Duodenal mucosa (tissue), 2 donors: Measurements from ENCODE around the gene CYLD.

Experiments used
- H3K27ac ChIP-seq: one replicate; pipeline ENCODE4 v1.7.0; 2013; ENCODE audit warnings: low read depth, low read length
- H3K27me3 ChIP-seq, 2 donors: one replicate each; pipeline ENCODE4 v1.7.0; 2013; ENCODE audit warnings: low read length in 2 of 2, control low read depth in 1 of 2; ENCODE audit not compliant: insufficient read depth in 2 of 2, control insufficient read depth in 1 of 2
- H3K36me3 ChIP-seq, 2 donors: one replicate each; pipeline ENCODE4 v1.7.0; 2013; ENCODE audit warnings: low read length in 2 of 2, control low read depth in 1 of 2; ENCODE audit not compliant: insufficient read depth in 2 of 2, control insufficient read depth in 1 of 2
- H3K4me1 ChIP-seq, 2 donors: one replicate each; pipeline ENCODE4 v1.7.0; 2013; ENCODE audit warnings: low read length in 2 of 2, control low read depth in 1 of 2; ENCODE audit not compliant: insufficient read depth in 2 of 2, control insufficient read depth in 1 of 2
- H3K4me3 ChIP-seq, 2 donors: one replicate each; pipeline ENCODE4 v1.7.0; 2013; ENCODE audit warnings: low read length in 2 of 2, low read depth in 1 of 2
- H3K9ac ChIP-seq, 2 donors: one replicate each; pipeline ENCODE4 v1.7.0; 2013; ENCODE audit warnings: low read length in 2 of 2, low read depth in 1 of 2
- H3K9me3 ChIP-seq, 2 donors: one replicate each; pipeline ENCODE4 v1.7.0; 2013; ENCODE audit warnings: low read length in 2 of 2, control low read depth in 1 of 2; ENCODE audit not compliant: control insufficient read depth in 1 of 2

Gene CYLD

DNA sequence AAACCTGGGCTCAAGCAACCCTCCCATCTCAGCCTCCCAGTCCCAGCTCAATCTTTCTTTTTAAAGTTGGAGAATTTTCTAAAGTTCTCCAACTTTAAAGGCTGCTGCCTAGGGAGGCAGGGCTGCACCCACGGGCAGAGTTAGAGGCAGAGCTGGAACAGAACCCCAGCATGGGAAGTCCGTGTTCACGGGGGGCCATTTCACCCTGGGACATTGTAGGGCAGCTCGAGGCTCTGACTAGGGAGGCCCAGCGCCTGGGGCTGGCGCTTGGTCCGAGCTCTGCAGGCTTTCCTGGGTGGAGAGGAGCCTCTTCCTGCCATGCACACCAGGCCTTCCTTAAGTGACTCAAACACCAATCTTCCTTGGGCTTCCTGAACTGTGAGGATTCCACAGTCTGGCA lies 70.2 kb downstream of the CYLD start:
- Histone ChIP-seq H3K9me3 (no peaks in the 10 kb centered on the region), H3K4me1 (no peaks in the 10 kb centered on the region), H3K27me3 (no peaks in the 10 kb centered on the region), H3K27ac (no peak overlapping the region), H3K36me3 (no peaks in the 10 kb centered on the region), H3K4me3 (no peak overlapping the region), H3K9ac (no peak overlapping the region)

DNA sequence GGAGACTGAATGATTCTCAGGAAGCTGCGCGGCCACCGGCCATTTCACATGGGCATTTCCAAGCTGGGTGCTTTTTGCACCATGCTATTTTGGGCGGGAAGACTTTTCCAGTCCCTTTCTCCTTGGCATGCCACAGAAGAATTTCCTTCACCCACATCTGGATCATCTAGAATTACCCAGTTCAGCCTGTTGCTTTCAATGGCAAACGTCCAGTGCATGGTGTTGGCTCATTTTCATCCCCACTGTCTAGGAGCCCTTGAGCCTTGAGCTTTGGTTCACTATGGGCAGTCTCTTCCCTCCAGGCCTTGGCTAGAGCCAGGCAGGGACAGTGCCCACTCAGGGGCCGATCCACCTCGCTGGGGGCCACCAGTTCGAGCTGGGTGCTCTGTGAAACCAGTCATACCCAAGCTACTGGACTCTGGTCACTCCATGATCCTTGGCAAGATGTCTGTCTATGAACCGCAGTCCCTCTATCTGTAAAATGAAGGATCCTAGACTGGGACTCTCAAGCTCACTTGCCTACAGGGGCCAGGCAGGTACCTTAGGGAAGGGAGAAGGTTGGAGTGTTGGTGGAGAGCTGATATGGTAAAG lies 71.1 kb downstream of the CYLD start:
- Histone ChIP-seq H3K27me3 (no peaks in the 10 kb centered on the region), H3K36me3 (no peaks in the 10 kb centered on the region), H3K4me3 (no peak overlapping the region), H3K9me3 (no peaks in the 10 kb centered on the region), H3K4me1 (no peaks in the 10 kb centered on the region), H3K27ac (no peak overlapping the region), H3K9ac (no peak overlapping the region)

DNA sequence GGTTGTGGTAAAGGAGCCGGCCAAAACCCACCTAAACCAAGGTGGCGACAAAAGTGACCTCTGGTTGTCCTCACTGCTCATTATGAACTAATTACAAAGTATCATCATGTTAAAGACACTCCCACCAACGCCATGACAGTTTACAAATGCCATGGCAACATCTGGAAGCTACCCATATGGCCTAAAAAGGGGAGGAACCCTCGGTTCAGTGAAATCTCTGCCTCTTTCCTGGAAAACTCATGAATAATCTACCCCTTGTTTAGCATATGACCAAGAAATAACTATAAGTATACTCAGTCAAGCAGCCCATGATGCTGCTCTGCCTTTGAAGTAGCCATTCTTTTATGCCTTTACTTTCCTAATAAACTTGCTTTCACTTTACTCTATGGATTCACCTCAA lies 72.2 kb downstream of the CYLD start:
- no peaks in the 10 kb centered on the region for H3K27me3 ChIP-seq
- H3K9ac ChIP-seq, result no peak overlapping the region
- H3K4me3 ChIP-seq, result no peak overlapping the region
- no peaks in the 10 kb centered on the region for H3K4me1 ChIP-seq
- no peaks in the 10 kb centered on the region for H3K9me3 ChIP-seq
- H3K27ac ChIP-seq, result no peak overlapping the region
- H3K36me3 ChIP-seq, result no peaks in the 10 kb centered on the region

DNA sequence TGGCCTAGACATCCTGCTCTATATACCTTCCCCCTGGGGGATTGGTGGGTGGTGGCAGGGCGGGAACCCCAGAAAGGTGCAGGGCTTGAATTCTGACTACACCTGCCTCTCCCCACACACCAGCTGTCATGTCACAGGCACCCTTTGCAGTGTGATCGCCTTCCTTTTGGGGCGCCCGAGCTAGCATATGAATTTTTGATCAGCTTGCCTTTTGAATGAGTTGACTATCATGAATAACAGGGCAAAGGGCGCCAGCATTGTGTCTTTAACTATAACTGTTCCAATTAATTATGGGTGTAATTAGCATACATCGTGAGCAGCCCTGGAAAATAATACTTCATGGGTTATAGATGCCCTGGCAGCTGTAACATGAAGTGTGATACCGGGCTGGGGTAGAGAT lies 72.7 kb downstream of the CYLD start:
- Histone ChIP-seq H3K9ac (no peak overlapping the region), H3K4me1 (no peaks in the 10 kb centered on the region), H3K27ac (no peak overlapping the region), H3K36me3 (no peaks in the 10 kb centered on the region), H3K4me3 (no peak overlapping the region), H3K27me3 (no peaks in the 10 kb centered on the region), H3K9me3 (no peaks in the 10 kb centered on the region)

DNA sequence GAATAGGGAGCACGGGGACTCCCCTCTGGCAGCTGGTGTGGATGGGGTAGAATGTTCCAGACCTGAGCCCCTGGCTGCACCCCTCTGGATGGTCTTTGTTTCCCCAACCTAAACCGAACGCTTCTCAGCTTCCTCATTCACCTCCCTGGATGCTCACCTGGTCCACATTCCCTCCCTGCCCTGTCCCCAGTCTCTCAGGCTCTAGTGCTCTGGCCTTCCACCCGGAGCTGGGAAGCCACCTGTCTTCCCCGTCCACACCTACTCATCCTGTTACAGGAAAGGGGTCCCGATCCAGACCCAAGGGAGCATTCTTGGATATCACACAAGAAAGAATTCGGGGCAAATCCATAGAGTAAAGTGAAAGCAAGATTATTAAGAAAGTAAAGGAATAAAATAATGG lies 73.5 kb downstream of the CYLD start:
- no peaks in the 10 kb centered on the region for H3K27me3 ChIP-seq
- no peak overlapping the region for H3K9ac ChIP-seq
- H3K4me3 ChIP-seq, result no peak overlapping the region
- no peaks in the 10 kb centered on the region for H3K4me1 ChIP-seq
- no peaks in the 10 kb centered on the region for H3K9me3 ChIP-seq
- no peak overlapping the region for H3K27ac ChIP-seq
- H3K36me3 ChIP-seq, result no peaks in the 10 kb centered on the region

DNA sequence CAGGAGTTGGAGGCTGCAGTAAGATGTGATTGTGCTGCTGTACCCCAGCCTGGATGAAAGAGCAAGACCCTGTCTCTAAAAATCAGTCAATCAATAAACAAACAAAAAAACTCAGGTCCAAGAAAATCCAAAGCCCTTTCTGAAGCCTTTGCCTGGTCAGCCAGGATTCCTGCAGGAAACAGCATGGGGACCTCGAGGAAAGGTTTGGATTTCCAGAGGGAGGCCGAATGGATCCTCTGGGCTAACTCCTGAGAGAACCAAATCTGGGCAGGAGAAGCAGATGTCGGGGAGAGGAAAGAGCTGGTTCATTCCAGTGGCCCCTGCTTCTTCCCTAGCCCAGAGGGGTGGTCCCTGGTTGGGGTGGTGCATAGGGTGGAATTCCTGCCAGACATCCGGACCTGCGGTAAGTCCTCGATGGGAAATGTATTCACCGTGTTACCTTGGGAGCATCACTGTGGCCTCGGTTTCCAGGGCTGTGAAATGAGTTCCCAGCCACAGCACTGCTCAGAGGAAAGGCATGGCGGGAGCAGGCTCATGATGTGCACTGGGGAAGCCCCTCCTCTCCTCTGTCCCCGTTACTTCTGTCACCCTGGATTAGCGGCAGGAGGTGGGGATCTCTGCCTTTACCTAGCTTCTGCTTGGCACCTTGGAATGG lies 75.1 kb downstream of the CYLD start:
- H3K27me3 ChIP-seq, result no peaks in the 10 kb centered on the region
- H3K27ac ChIP-seq, result no peak overlapping the region
- no peak overlapping the region for H3K4me3 ChIP-seq
- H3K36me3 ChIP-seq, result no peaks in the 10 kb centered on the region
- no peak overlapping the region for H3K9ac ChIP-seq
- no peaks in the 10 kb centered on the region for H3K4me1 ChIP-seq
- no peaks in the 10 kb centered on the region for H3K9me3 ChIP-seq

DNA sequence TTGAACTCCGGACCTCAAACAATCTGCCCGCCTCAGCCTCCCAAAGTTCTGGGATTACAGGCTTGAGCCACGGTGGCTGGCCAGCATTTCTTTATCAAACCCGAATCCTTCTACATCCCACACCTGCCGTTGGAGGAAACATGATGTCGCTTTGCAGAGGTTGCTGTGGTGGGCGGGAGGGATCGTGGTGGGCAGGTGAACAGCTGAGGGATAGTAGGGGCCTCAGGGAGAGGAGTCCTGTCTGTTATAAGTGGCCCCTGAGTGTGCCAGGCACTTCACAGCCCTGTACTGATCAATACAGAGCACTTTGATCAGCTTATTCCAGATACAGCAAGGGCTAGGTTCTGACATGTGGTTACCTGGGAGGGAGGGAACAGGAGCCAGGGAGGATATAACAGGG lies 76.5 kb downstream of the CYLD start:
- Histone ChIP-seq H3K4me1 (no peaks in the 10 kb centered on the region), H3K9me3 (no peaks in the 10 kb centered on the region), H3K9ac (no peak overlapping the region), H3K27me3 (no peaks in the 10 kb centered on the region), H3K4me3 (no peak overlapping the region), H3K36me3 (no peaks in the 10 kb centered on the region), H3K27ac (no peak overlapping the region)

DNA sequence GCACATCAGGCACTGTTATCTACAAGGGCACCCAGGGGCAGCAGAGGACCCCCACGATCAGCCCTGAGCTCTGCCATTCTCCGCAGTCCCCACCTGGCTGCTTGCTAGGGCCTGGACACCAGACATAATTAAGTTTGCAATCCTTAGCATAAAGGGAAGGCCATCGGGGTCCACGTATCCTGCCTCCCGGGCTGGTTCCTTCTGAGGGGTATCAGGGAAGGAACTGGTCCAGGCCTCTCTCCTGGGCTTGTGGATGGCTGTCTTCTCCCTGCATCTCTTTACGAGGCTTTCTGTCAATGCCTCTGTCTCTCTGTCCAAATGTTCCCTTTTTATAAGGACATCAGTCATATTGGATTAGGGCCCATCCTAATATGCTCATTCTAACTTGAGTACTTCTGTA lies 77.8 kb downstream of the CYLD start:
- Histone ChIP-seq H3K9ac (no peak overlapping the region), H3K4me3 (no peak overlapping the region)

DNA sequence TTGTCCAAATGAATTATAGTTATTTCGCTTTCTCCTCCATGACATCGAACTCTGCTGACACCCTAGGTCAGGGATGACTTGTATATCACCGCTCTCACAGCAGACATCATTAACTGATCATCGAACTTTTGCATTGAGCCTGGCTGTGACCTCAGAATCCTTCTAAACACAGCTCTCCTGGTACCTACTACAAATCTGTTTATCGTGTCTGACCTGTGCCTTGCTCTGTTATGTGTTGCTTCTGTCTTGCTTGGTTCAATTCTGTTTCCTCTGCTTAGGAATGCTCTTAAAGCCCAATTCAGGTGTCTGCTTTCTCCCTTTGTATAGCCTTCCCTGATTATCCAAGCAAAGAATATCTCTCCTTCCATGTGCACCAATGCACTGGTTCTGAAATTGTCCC lies 78.3 kb downstream of the CYLD start:
- Histone ChIP-seq H3K4me3 (no peak overlapping the region), H3K36me3 (no peaks in the 10 kb centered on the region), H3K27ac (no peak overlapping the region), H3K27me3 (no peaks in the 10 kb centered on the region), H3K9ac (no peak overlapping the region), H3K9me3 (no peaks in the 10 kb centered on the region), H3K4me1 (no peaks in the 10 kb centered on the region)

More for the DNA sequence above, 77.8 kb downstream of the CYLD start:
- H3K36me3 ChIP-seq, result no peaks in the 10 kb centered on the region
- no peak overlapping the region for H3K27ac ChIP-seq
- H3K27me3 ChIP-seq, result no peaks in the 10 kb centered on the region
- H3K9me3 ChIP-seq, result no peaks in the 10 kb centered on the region
- H3K4me1 ChIP-seq, result no peaks in the 10 kb centered on the region

DNA sequence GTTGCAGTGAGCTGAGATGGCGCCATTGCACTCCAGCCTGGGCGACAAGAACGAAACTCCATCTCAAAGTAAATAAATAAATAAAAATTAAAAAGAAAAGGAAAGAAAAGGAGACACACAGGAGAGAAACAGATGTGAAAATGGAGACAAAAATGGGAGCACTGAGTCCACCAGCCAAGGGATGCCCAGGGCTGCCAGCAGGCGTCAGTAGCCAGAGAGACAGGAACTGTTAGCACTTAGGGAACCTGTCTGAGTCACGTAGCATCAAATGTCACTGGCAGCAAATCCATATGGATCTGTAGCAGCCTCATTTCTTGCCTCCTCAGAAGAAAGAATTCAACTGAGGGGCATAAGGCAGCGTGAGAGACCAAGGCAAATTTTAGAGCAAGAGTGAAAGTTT lies 79.7 kb downstream of the CYLD start:
- no peaks in the 10 kb centered on the region for H3K9me3 ChIP-seq
- H3K36me3 ChIP-seq, result no peaks in the 10 kb centered on the region
- H3K27me3 ChIP-seq, result peaks cover 0 to 5% of the 10 kb centered on the region in 2 donors
- H3K27ac ChIP-seq, result no peak overlapping the region
- no peak overlapping the region for H3K9ac ChIP-seq
- H3K4me1 ChIP-seq, result no peaks in the 10 kb centered on the region
- no peak overlapping the region for H3K4me3 ChIP-seq
